ENCODE data around the gene CRISPLD2. TPM values are rescaled to one million over a fixed set of nuclear protein-coding genes. Genes with fewer than 3 reads are reported as not detected.

CRISPLD2 gene
- total and polyA plus RNA-seq, 10 of the 15 experiments (the other 5 are each of a cell fraction or from before 2014, with no cell fraction given) = 0.03 to 0.30 (median 0.08) TPM; not detected in 5

- Histone ChIP-seq H2AFZ (ENCODE audit: control insufficient read depth, low read depth, low read length) (no peak overlapping the region), H3K9me3 (replicated peaks; ENCODE audit: control insufficient read depth, insufficient read depth, low read length) (no peaks in the 10 kb centered on the region; the same call in 2 of the 3 replicates), H3K27ac (ENCODE audit: control insufficient read depth, insufficient read depth) (no peak overlapping the region), H3K4me3 (no peak overlapping the region), H3K79me2 (ENCODE audit: control insufficient read depth, insufficient read depth, low read length) (no peaks in the 10 kb centered on the region), H3K4me1 (ENCODE audit: control insufficient read depth, insufficient read depth, low read length) (no peaks in the 10 kb centered on the region), H3K27me3 (replicated peaks in 1 of 2; ENCODE audit: control insufficient read depth in 2 of 2, insufficient read depth in 2 of 2, low read length in 1 of 2) (peaks cover 0 to 1% of the 10 kb centered on the region in 2 experiments; a peak in 1 of 4 replicates), H4K20me1 (ENCODE audit: control insufficient read depth, insufficient read depth) (no peaks in the 10 kb centered on the region), H3K9ac (ENCODE audit: control insufficient read depth, insufficient read depth, low read length) (no peak overlapping the region), H3K4me2 (ENCODE audit: control insufficient read depth, insufficient read depth) (no peak overlapping the region), H3K36me3 (ENCODE audit: control insufficient read depth in 2 of 2, insufficient read depth in 2 of 2, low read length in 1 of 2) (no peaks in the 10 kb centered on the region)
- ChIA-PET POLR2A (no interaction called here), CTCF (interaction anchor here (0.9 to 1.1 kb wide), 3 partner anchors 23 to 40 kb away, joined by 3 read pairs; no protein-coding TSS in a partner anchor), SMC1A (ENCODE audit: uncharacterized antibody, unreplicated experiment) (interaction anchor here (1.3 to 2.2 kb wide), 2 partner anchors 15 to 21 kb away, joined by 3 to 8 read pairs; no protein-coding TSS in a partner anchor), RAD21 (ENCODE audit: unreplicated experiment) (interaction anchor here (1.2 kb wide), 1 partner anchor 40 kb away, joined by 5 read pairs; no protein-coding TSS in a partner anchor)
- intact Hi-C loops (cut with micrococcal nuclease; ENCODE audit: unreplicated experiment) (no loop called here), in situ Hi-C loops (cut with MboI) (no loop called here)
- FAIRE-seq (no peak), DNase-seq (ENCODE audit: low read depth, low spot score) (no peak), ATAC-seq (no peak)
- 51% methylated on average over 8 of the region's 8 CpGs for WGBS (ENCODE audit: insufficient coverage, insufficient replicate concordance, low lambda C conversion rate, missing lambda C conversion rate)
- BruUV-seq (replicated peaks) = no TSS peak
- TF ChIP-seq IKZF2 (IDR thresholded peaks at IDR 0.05) = no peak
- TF ChIP-seq RAD51 (IDR thresholded peaks at IDR 0.05) = no peak
- TF ChIP-seq MTA3 (IDR thresholded peaks at IDR 0.05; ENCODE audit: borderline replicate concordance, low read length) = no peak
- no peak for TF ChIP-seq SIX5 (IDR thresholded peaks at IDR 0.05; ENCODE audit: low read depth, low read length, severe bottlenecking)
- no peak for TF ChIP-seq DPF2 (IDR thresholded peaks at IDR 0.05)
- no peak for TF ChIP-seq PML (IDR thresholded peaks at IDR 0.05; ENCODE audit: low read length)
- TF ChIP-seq NR2F1 (conservative IDR thresholded peaks at IDR 0.05) = no peak
- no peak for TF ChIP-seq NRF1 (conservative IDR thresholded peaks at IDR 0.05; ENCODE audit: low read depth, low read length)
- TF ChIP-seq IRF3 (IDR thresholded peaks at IDR 0.05) = no peak
- TF ChIP-seq GATAD2B (conservative IDR thresholded peaks at IDR 0.05; ENCODE audit: low read depth) = no peak
- TF ChIP-seq YY1 (IDR thresholded peaks at IDR 0.05; ENCODE audit: low read depth, low read length) = no peak
- TF ChIP-seq CUX1 (IDR thresholded peaks at IDR 0.05; ENCODE audit: insufficient replicate concordance, low read depth, low read length) = no peak
- no peak for TF ChIP-seq CTCF (IDR thresholded peaks at IDR 0.05 in 2 of 3, conservative IDR thresholded peaks at IDR 0.05 in 1 of 3; ENCODE audit: control insufficient read depth in 2 of 3, extremely low read depth in 1 of 3, insufficient read depth in 1 of 3, low read depth in 3 of 3, low read length in 3 of 3)
- no peak for TF ChIP-seq HDGF (IDR thresholded peaks at IDR 0.05)
- no peak for TF ChIP-seq SREBF2 (IDR thresholded peaks at IDR 0.05; ENCODE audit: low read length)
- TF ChIP-seq EP300 (IDR thresholded peaks at IDR 0.05; ENCODE audit: borderline replicate concordance in 1 of 2, control insufficient read depth in 1 of 2, low read depth in 2 of 2, low read length in 2 of 2) = no peak
- TF ChIP-seq WRNIP1 (IDR thresholded peaks at IDR 0.05; ENCODE audit: borderline replicate concordance, low read depth, low read length) = no peak
- TF ChIP-seq POLR2AphosphoS2 (IDR thresholded peaks at IDR 0.05; ENCODE audit: low read depth, low read length) = no peak
Measured at GRCh38 chr16:84931506-84931905, 111.7 kb downstream of the CRISPLD2 start.

Measured in GM12878 (cell line).